GM19455 (cell line): ENCODE results near the gene MLH3.
"Not testable (repeated sequence)": the region's sequence is repeated elsewhere in the genome, so short reads cannot be mapped to it uniquely, and the experiment has no call there.

ENCODE experiments used
- ATAC-seq: cut with Tn5 transposase; IDR thresholded peaks from one replicate; pipeline ENCODE4 v1.9.1; 2021; ENCODE audit not compliant: unreplicated experiment

The MLH3 gene

GRCh38 chr14:75050852-75051555 is at the start of gene MLH3:
MLH3 (minus strand) TSS chr14:75051467; CDS start chr14:75049655, 1,812 bp downstream.
- peak; percentile 88 for ATAC-seq

GRCh38 chr14:75098682-75099081 is 47.4 kb upstream of the MLH3 start:
- ATAC-seq: no peak

GRCh38 chr14:75098212-75098611 is 46.9 kb upstream of the MLH3 start:
- no peak for ATAC-seq

- no peak for ATAC-seq
Observed at GRCh38 chr14:75096959-75097358, 45.7 kb upstream of the MLH3 start.

GRCh38 chr14:75095690-75096089 is 44.4 kb upstream of the MLH3 start:
- no peak for ATAC-seq

GRCh38 chr14:75094896-75095295 is 43.6 kb upstream of the MLH3 start:
- ATAC-seq: no peak

- no peak for ATAC-seq
Observed at GRCh38 chr14:75092698-75093097, 41.4 kb upstream of the MLH3 start.

GRCh38 chr14:75091251-75091650 is 40.0 kb upstream of the MLH3 start:
- ATAC-seq: no peak

- no peak for ATAC-seq
Observed at GRCh38 chr14:75090353-75090752, 39.1 kb upstream of the MLH3 start.

- ATAC-seq: no peak
Observed at GRCh38 chr14:75088566-75089373, 37.5 kb upstream of the MLH3 start.

- ATAC-seq: no peak
Observed at GRCh38 chr14:75088153-75088552, 36.9 kb upstream of the MLH3 start.

GRCh38 chr14:75084513-75084912 is 33.2 kb upstream of the MLH3 start:
- no peak for ATAC-seq

- no peak for ATAC-seq
Observed at GRCh38 chr14:75083271-75083670, 32.0 kb upstream of the MLH3 start.

GRCh38 chr14:75081660-75082229 is 30.5 kb upstream of the MLH3 start:
- ATAC-seq: no peak

GRCh38 chr14:75079521-75079920 is 28.3 kb upstream of the MLH3 start:
- no peak for ATAC-seq

GRCh38 chr14:75077794-75078193 is 26.5 kb upstream of the MLH3 start:
- ATAC-seq: no peak

GRCh38 chr14:75070383-75070782 is 19.1 kb upstream of the MLH3 start:
- ATAC-seq: no peak

GRCh38 chr14:75069811-75070145 is 18.5 kb upstream of the MLH3 start:
- ATAC-seq: no peak

- ATAC-seq: peak; percentile 89
Observed at GRCh38 chr14:75069121-75069810, 18.0 kb upstream of the MLH3 start, which contains the start of gene ZC2HC1C. ZC2HC1C (plus strand) TSS chr14:75069641; CDS start chr14:75070574, 933 bp downstream.

- no peak for ATAC-seq
Observed at GRCh38 chr14:75068294-75069120, 17.2 kb upstream of the MLH3 start.

- not testable (repeated sequence) for ATAC-seq
Observed at GRCh38 chr14:75067765-75068164, 16.5 kb upstream of the MLH3 start.
